SK-N-SH (cell line): ENCODE data around the gene MRNIP. TPM values are rescaled to one million over a fixed set of nuclear protein-coding genes. Genes with fewer than 3 reads are reported as not detected.

Experiments
- CTCF ChIA-PET: fragments of 300-600, 350-600 bp; formaldehyde crosslinking; extraction: SDS; loops from one replicate; lab custom pipeline; 2021; lab: Yijun Ruan, JAX
- POLR2A ChIA-PET: fragments of 350-600 bp; sonication (Branson Sonifier 250); formaldehyde crosslinking; extraction: SDS; loops from one replicate; lab custom pipeline; 2020; ENCODE audit warnings: antibody characterized with exemption, inconsistent platforms; lab: Yijun Ruan, JAX
- DNase-seq: peaks from one replicate; pipeline ENCODE4 v3.0.0; 2012
- H2AFZ ChIP-seq: fragments of 200-600 bp; sonication (generic); 2 replicates; pipeline ENCODE4 v1.8.1; 2016; ENCODE audit warnings: antibody characterized with exemption, mild to moderate bottlenecking, low read depth
- H3F3A ChIP-seq: fragments of 200-600 bp; sonication (generic); replicated peaks from 2 replicates; pipeline ENCODE3; 2016; ENCODE audit warnings: antibody characterized with exemption, mild to moderate bottlenecking; ENCODE audit not compliant: insufficient read depth
- H3K27ac ChIP-seq, 2 experiments: fragments of 200-500 bp in 1 of 2; fragments of 200-600 bp in 1 of 2; sonication (Bioruptor generic) in 1 of 2; sonication (generic), shearing (Covaris generic) in 1 of 2; 2 replicates each; pipeline versions ENCODE4 v1.5.1 to v1.6.1; 2014 to 2016; ENCODE audit warnings: low read depth in 2 of 2, inconsistent platforms in 1 of 2, low read length in 1 of 2, mild to moderate bottlenecking in 1 of 2, mixed read lengths in 1 of 2
- H3K27me3 ChIP-seq: fragments of 200-600 bp; sonication (generic), shearing (Covaris generic); 2 replicates; pipeline ENCODE4 v1.6.1; 2016; ENCODE audit warnings: mixed run types; ENCODE audit not compliant: insufficient read depth
- H3K36me3 ChIP-seq, 2 experiments: fragments of 200-500 bp in 1 of 2; fragments of 200-600 bp in 1 of 2; sonication (Bioruptor generic) in 1 of 2; sonication (generic) in 1 of 2; replicated peaks in 1 of 2; 2 replicates each; pipeline versions ENCODE3 to v1.5.1; 2014 to 2016; ENCODE audit warnings: low read length in 1 of 2, mild to moderate bottlenecking in 1 of 2; ENCODE audit not compliant: insufficient read depth in 2 of 2, control insufficient read depth in 1 of 2
- H3K4me1 ChIP-seq, 2 experiments: fragments of 200-500 bp in 1 of 2; fragments of 200-600 bp in 1 of 2; sonication (Bioruptor generic) in 1 of 2; sonication (generic), shearing (Covaris generic) in 1 of 2; 2 replicates each; pipeline versions ENCODE4 v1.5.1 to v1.6.1; 2014 to 2016; ENCODE audit warnings: low read depth in 1 of 2, low read length in 1 of 2, mixed run types in 1 of 2; ENCODE audit not compliant: insufficient read depth in 2 of 2, control insufficient read depth in 1 of 2
- H3K4me2 ChIP-seq: fragments of 200-600 bp; sonication (generic), shearing (Covaris generic); 2 replicates; pipeline ENCODE4 v1.6.1; 2017; ENCODE audit warnings: mixed run types
- H3K4me3 ChIP-seq, 2 experiments: fragments of 200-500 bp in 1 of 2; fragments of 200-600 bp in 1 of 2; sonication (Bioruptor generic) in 1 of 2; sonication (generic), shearing (Covaris generic) in 1 of 2; 2 replicates each; pipeline versions ENCODE4 v1.5.1 to v1.8.1; 2014 to 2016; ENCODE audit warnings: low read depth in 2 of 2, inconsistent platforms in 1 of 2, low read length in 1 of 2, mild to moderate bottlenecking in 1 of 2, mixed read lengths in 1 of 2, moderate library complexity in 1 of 2
- H3K79me2 ChIP-seq: fragments of 200-600 bp; sonication (generic); 2 replicates; pipeline ENCODE4 v1.8.1; 2017; ENCODE audit warnings: mild to moderate bottlenecking; ENCODE audit not compliant: insufficient read depth
- H3K9ac ChIP-seq: fragments of 200-600 bp; sonication (generic); 2 replicates; pipeline ENCODE4 v1.6.1; 2017; ENCODE audit warnings: mixed run types
- H3K9me2 ChIP-seq: fragments of 200-600 bp; sonication (generic); 2 replicates; pipeline ENCODE4 v1.6.1; 2017; ENCODE audit warnings: mixed run types
- H3K9me3 ChIP-seq: fragments of 200-600 bp; sonication (generic); 2 replicates; pipeline ENCODE4 v1.6.1; 2017; ENCODE audit warnings: mixed run types, mild to moderate bottlenecking, moderate library complexity
- H4K20me1 ChIP-seq: fragments of 200-600 bp; sonication (generic); 2 replicates; pipeline ENCODE4 v1.6.1; 2017; ENCODE audit warnings: mild to moderate bottlenecking, mixed run types; ENCODE audit not compliant: insufficient read depth
- ELF1 ChIP-seq: IDR thresholded peaks from 2 replicates; pipeline ENCODE4 v1.4.0; 2012
- FOXJ3 ChIP-seq: sonication (generic); formaldehyde crosslinking; IDR thresholded peaks from 2 replicates; pipeline ENCODE4 v1.5.1; 2020; ENCODE audit warnings: mild to moderate bottlenecking, missing genetic modification reagents
- GATA2 ChIP-seq: sonication (generic); formaldehyde crosslinking; IDR thresholded peaks from 2 replicates; pipeline ENCODE4 v1.5.0; 2020; ENCODE audit warnings: mild to moderate bottlenecking, missing genetic modification reagents
- JUND ChIP-seq: IDR thresholded peaks from 2 replicates; pipeline ENCODE4 v1.4.0; 2012
- MXI1 ChIP-seq: IDR thresholded peaks from 2 replicates; pipeline ENCODE4 v1.6.1; 2012; ENCODE audit warnings: mild to moderate bottlenecking, low read depth, low read length, improper control_type of control experiment
- NFIC ChIP-seq: IDR thresholded peaks from 2 replicates; pipeline ENCODE4 v1.4.0; 2012; ENCODE audit warnings: borderline replicate concordance
- NRF1 ChIP-seq: IDR thresholded peaks from 2 replicates; pipeline ENCODE4 v1.6.1; 2012; ENCODE audit warnings: low read depth, mild to moderate bottlenecking, low read length
- POLR2AphosphoS5 ChIP-seq: IDR thresholded peaks from 2 replicates; pipeline ENCODE4 v1.6.1; 2012; ENCODE audit warnings: low read depth, low read length
- RXRA ChIP-seq: IDR thresholded peaks from 2 replicates; pipeline ENCODE4 v1.4.0; 2012; ENCODE audit warnings: low read depth, mild to moderate bottlenecking, borderline replicate concordance
- SIN3A ChIP-seq: IDR thresholded peaks from 2 replicates; pipeline ENCODE4 v1.6.1; 2012; ENCODE audit warnings: low read depth, mild to moderate bottlenecking, low read length, moderate library complexity, borderline replicate concordance
- SMC3 ChIP-seq: IDR thresholded peaks from 2 replicates; pipeline ENCODE4 v1.6.1; 2012; ENCODE audit warnings: low read depth, low read length, improper control_type of control experiment
- TCF12 ChIP-seq: IDR thresholded peaks from 2 replicates; pipeline ENCODE4 v1.4.0; 2012
- TEAD4 ChIP-seq: IDR thresholded peaks from 2 replicates; pipeline ENCODE4 v1.4.0; 2012; ENCODE audit warnings: mild to moderate bottlenecking, borderline replicate concordance; ENCODE audit not compliant: insufficient read depth
- WGBS: methylation state at CpG from one replicate; pipeline ENCODE4 v1.1.6; 2017; ENCODE audit warnings: low lambda C conversion rate; 5-methylcytosine and 5-hydroxymethylcytosine counted together
- polyA plus RNA-seq, 3 experiments: library from polyadenylated mRNA; depleted of rRNA; stranded (reverse); fragments of >200 nt; gene quantifications; 2 replicates each; pipeline ENCODE4 v1.2.3, GENCODE V29; 2012
- TF ChIP-seq, protein P1 (sequence below): IDR thresholded peaks from 2 replicates; pipeline ENCODE4 v1.4.0; 2012; ENCODE audit warnings: low read depth
- TF ChIP-seq, protein P2 (sequence below): IDR thresholded peaks from 2 replicates; pipeline ENCODE4 v1.6.1; 2012; ENCODE audit warnings: mild to moderate bottlenecking, low read depth, low read length, moderate library complexity
- TF ChIP-seq, protein P3 (sequence below): IDR thresholded peaks from 2 replicates; pipeline ENCODE4 v1.4.0; 2012; ENCODE audit warnings: low read depth, borderline replicate concordance
- TF ChIP-seq, protein P4 (sequence below): fragments of 200-600 bp; sonication (generic); IDR thresholded peaks from 2 replicates; pipeline ENCODE4 v1.6.1; 2017; ENCODE audit warnings: antibody characterized with exemption, mild to moderate bottlenecking, moderate library complexity
- TF ChIP-seq, protein P5 (sequence below): fragments of 150-350 bp; IDR thresholded peaks from 2 replicates; pipeline ENCODE4 v1.6.1; 2017; ENCODE audit warnings: antibody characterized with exemption, low read length, low read depth, borderline replicate concordance

MRNIP gene
- polyA plus RNA-seq, 1 of the 3 experiments (the other 2 are of a cell fraction) = 32.8 TPM

DNA sequence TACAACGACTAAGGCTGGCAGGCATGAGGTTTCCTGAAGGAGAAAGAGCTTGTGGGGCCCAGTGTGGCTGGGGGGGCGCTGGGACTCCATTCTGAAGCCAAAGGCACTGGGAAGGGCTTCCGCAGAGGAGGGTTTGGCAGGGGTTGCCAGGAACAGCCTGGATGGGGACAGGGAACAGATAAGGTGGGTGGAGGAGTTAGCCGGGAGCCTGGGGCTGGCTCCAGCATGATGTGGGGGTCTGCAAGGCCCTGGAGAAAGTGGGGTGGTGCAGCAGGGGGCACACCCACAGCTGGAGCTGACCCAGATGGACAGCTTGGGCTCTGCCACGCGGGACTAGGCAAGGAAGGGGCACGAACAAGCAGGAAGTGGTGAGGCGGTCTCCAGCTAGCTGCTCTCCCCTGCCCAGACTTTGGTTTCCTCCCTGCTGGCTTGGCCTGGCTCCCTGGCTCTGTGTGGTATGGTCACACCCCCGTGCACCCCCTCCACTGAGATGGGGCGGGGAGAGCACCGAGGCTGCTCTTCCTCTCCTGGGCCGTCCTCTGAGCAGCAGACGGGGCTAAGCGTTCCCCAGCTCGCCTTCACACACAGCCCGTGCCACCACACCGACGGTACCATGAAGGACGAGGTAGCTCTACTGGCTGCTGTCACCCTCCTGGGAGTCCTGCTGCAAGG is 65.0 kb downstream of the MRNIP start, which contains the start of gene LTC4S:
TSS of gene LTC4S (plus strand) at position 519 of the 672 bp plus-strand sequence. CDS start at position 614, 95 bp downstream.
- Histone ChIP-seq H3K9me2 (no peaks in the 10 kb centered on the region), H3K36me3 (peaks cover 0 to 12% of the 10 kb centered on the region in 2 experiments), H4K20me1 (no peaks in the 10 kb centered on the region), H3F3A (peaks cover 4% of the 10 kb centered on the region), H3K27ac (no peak within 1 kb of the TSS), H3K9me3 (no peaks in the 10 kb centered on the region), H3K79me2 (no peaks in the 10 kb centered on the region), H3K4me3 (no peak within 1 kb of the TSS), H3K27me3 (no peaks in the 10 kb centered on the region), H3K4me2 (no peak within 1 kb of the TSS), H3K4me1 (peaks cover 0 to 14% of the 10 kb centered on the region in 2 experiments; a peak in 1 of 4 replicates), H2AFZ (no peak within 1 kb of the TSS), H3K9ac (no peak within 1 kb of the TSS)
- ChIA-PET CTCF (interaction anchor here (0.6 to 8.3 kb wide), 5 partner anchors 10 to 182 kb away, joined by 3 to 67 read pairs (median 3); no protein-coding TSS in a partner anchor), POLR2A (interaction anchor here (0.9 kb wide), 1 partner anchor 31 kb away, joined by 3 read pairs; no protein-coding TSS in a partner anchor)
- no peak for DNase-seq
- TF ChIP-seq JUND (no peak), POLR2AphosphoS5 (no peak), NRF1 (no peak), FOXJ3 (CRISPR knock-in tag) (no peak), RXRA (no peak), SMC3 (no peak), TCF12 (no peak), TEAD4 (no peak), MXI1 (no peak), SIN3A (no peak), ELF1 (no peak), NFIC (no peak), GATA2 (no peak)
- TF ChIP-seq, protein P1, sequence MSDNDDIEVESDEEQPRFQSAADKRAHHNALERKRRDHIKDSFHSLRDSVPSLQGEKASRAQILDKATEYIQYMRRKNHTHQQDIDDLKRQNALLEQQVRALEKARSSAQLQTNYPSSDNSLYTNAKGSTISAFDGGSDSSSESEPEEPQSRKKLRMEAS = no peak
- TF ChIP-seq, protein P2, sequence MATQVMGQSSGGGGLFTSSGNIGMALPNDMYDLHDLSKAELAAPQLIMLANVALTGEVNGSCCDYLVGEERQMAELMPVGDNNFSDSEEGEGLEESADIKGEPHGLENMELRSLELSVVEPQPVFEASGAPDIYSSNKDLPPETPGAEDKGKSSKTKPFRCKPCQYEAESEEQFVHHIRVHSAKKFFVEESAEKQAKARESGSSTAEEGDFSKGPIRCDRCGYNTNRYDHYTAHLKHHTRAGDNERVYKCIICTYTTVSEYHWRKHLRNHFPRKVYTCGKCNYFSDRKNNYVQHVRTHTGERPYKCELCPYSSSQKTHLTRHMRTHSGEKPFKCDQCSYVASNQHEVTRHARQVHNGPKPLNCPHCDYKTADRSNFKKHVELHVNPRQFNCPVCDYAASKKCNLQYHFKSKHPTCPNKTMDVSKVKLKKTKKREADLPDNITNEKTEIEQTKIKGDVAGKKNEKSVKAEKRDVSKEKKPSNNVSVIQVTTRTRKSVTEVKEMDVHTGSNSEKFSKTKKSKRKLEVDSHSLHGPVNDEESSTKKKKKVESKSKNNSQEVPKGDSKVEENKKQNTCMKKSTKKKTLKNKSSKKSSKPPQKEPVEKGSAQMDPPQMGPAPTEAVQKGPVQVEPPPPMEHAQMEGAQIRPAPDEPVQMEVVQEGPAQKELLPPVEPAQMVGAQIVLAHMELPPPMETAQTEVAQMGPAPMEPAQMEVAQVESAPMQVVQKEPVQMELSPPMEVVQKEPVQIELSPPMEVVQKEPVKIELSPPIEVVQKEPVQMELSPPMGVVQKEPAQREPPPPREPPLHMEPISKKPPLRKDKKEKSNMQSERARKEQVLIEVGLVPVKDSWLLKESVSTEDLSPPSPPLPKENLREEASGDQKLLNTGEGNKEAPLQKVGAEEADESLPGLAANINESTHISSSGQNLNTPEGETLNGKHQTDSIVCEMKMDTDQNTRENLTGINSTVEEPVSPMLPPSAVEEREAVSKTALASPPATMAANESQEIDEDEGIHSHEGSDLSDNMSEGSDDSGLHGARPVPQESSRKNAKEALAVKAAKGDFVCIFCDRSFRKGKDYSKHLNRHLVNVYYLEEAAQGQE = no peak
- TF ChIP-seq, protein P3, sequence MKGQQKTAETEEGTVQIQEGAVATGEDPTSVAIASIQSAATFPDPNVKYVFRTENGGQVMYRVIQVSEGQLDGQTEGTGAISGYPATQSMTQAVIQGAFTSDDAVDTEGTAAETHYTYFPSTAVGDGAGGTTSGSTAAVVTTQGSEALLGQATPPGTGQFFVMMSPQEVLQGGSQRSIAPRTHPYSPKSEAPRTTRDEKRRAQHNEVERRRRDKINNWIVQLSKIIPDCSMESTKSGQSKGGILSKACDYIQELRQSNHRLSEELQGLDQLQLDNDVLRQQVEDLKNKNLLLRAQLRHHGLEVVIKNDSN = no peak
- TF ChIP-seq, protein P4, sequence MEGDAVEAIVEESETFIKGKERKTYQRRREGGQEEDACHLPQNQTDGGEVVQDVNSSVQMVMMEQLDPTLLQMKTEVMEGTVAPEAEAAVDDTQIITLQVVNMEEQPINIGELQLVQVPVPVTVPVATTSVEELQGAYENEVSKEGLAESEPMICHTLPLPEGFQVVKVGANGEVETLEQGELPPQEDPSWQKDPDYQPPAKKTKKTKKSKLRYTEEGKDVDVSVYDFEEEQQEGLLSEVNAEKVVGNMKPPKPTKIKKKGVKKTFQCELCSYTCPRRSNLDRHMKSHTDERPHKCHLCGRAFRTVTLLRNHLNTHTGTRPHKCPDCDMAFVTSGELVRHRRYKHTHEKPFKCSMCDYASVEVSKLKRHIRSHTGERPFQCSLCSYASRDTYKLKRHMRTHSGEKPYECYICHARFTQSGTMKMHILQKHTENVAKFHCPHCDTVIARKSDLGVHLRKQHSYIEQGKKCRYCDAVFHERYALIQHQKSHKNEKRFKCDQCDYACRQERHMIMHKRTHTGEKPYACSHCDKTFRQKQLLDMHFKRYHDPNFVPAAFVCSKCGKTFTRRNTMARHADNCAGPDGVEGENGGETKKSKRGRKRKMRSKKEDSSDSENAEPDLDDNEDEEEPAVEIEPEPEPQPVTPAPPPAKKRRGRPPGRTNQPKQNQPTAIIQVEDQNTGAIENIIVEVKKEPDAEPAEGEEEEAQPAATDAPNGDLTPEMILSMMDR = no peak
- TF ChIP-seq, protein P5, sequence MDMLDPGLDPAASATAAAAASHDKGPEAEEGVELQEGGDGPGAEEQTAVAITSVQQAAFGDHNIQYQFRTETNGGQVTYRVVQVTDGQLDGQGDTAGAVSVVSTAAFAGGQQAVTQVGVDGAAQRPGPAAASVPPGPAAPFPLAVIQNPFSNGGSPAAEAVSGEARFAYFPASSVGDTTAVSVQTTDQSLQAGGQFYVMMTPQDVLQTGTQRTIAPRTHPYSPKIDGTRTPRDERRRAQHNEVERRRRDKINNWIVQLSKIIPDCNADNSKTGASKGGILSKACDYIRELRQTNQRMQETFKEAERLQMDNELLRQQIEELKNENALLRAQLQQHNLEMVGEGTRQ = no peak
- 88% methylated on average over 18 of the region's 19 CpGs for WGBS
